Mesendoderm (in vitro differentiated cells): ENCODE results near the gene CTSK.

Experiments
- DNase-seq: peaks from one replicate; pipeline ENCODE4 v3.0.0; 2013
- H2AK5ac ChIP-seq: 2 replicates; pipeline ENCODE4 v1.6.1; 2013; ENCODE audit warnings: low read length, inconsistent platforms
- H2BK120ac ChIP-seq: 2 replicates; pipeline ENCODE4 v1.6.1; 2013; ENCODE audit warnings: low read depth, mild to moderate bottlenecking, low read length, moderate library complexity, mixed read lengths
- H2BK15ac ChIP-seq: replicated peaks from 2 replicates; pipeline ENCODE4 v1.6.1; 2013; ENCODE audit warnings: low read depth, mild to moderate bottlenecking, moderate library complexity
- H2BK5ac ChIP-seq: 2 replicates; pipeline ENCODE4 v1.6.1; 2013; ENCODE audit warnings: low read length, inconsistent platforms
- H3K18ac ChIP-seq: 2 replicates; pipeline ENCODE4 v1.6.1; 2013; ENCODE audit warnings: mild to moderate bottlenecking, low read length, mixed read lengths
- H3K23ac ChIP-seq: one replicate; pipeline ENCODE4 v1.6.1; 2013; ENCODE audit warnings: low read length
- H3K27ac ChIP-seq: 2 replicates; pipeline ENCODE4 v1.5.1; 2013; ENCODE audit warnings: low read depth, mild to moderate bottlenecking, inconsistent platforms, low read length, moderate library complexity
- H3K27me3 ChIP-seq: 2 replicates; pipeline ENCODE4 v1.6.1; 2013; ENCODE audit warnings: low read length, control low read depth, mild to moderate bottlenecking, inconsistent platforms; ENCODE audit not compliant: insufficient read depth, poor library complexity
- H3K36me3 ChIP-seq: 2 replicates; pipeline ENCODE4 v1.6.1; 2013; ENCODE audit warnings: low read length, inconsistent platforms; ENCODE audit not compliant: control insufficient read depth, insufficient read depth
- H3K4ac ChIP-seq: one replicate; pipeline ENCODE4 v1.6.1; 2013; ENCODE audit warnings: low read depth, mild to moderate bottlenecking, low read length, moderate library complexity
- H3K4me1 ChIP-seq: 2 replicates; pipeline ENCODE4 v1.6.1; 2013; ENCODE audit warnings: low read depth, low read length, inconsistent platforms; ENCODE audit not compliant: control insufficient read depth
- H3K4me2 ChIP-seq: 2 replicates; pipeline ENCODE4 v1.6.1; 2013; ENCODE audit warnings: low read length
- H3K4me3 ChIP-seq: 2 replicates; pipeline ENCODE4 v1.5.1; 2013; ENCODE audit warnings: mild to moderate bottlenecking, low read length
- H3K56ac ChIP-seq: one replicate; pipeline ENCODE4 v1.6.1; 2013; ENCODE audit warnings: low read length
- H3K79me1 ChIP-seq: 2 replicates; pipeline ENCODE4 v1.6.1; 2013; ENCODE audit warnings: low read length, inconsistent platforms
- H3K79me2 ChIP-seq: 2 replicates; pipeline ENCODE4 v1.6.1; 2013; ENCODE audit warnings: mild to moderate bottlenecking, low read length; ENCODE audit not compliant: control insufficient read depth, insufficient read depth
- H3K9ac ChIP-seq: 2 replicates; pipeline ENCODE4 v1.6.1; 2013; ENCODE audit warnings: low read length, inconsistent platforms
- H4K5ac ChIP-seq: one replicate; pipeline ENCODE4 v1.6.1; 2013; ENCODE audit warnings: low read length
- H4K8ac ChIP-seq: one replicate; pipeline ENCODE4 v1.6.1; 2013; ENCODE audit warnings: low read depth, mild to moderate bottlenecking, control low read depth, low read length, moderate library complexity
- WGBS: extraction: QIAGEN DNeasy Blood & Tissue Kit; methylation state at CpG from one replicate; pipeline ENCODE4 v1.1.7; 2013; ENCODE audit warnings: low lambda C conversion rate, missing lambda C conversion rate; ENCODE audit not compliant: insufficient coverage; ENCODE audit errors: extremely low coverage; 5-methylcytosine and 5-hydroxymethylcytosine counted together

The CTSK gene

DNA sequence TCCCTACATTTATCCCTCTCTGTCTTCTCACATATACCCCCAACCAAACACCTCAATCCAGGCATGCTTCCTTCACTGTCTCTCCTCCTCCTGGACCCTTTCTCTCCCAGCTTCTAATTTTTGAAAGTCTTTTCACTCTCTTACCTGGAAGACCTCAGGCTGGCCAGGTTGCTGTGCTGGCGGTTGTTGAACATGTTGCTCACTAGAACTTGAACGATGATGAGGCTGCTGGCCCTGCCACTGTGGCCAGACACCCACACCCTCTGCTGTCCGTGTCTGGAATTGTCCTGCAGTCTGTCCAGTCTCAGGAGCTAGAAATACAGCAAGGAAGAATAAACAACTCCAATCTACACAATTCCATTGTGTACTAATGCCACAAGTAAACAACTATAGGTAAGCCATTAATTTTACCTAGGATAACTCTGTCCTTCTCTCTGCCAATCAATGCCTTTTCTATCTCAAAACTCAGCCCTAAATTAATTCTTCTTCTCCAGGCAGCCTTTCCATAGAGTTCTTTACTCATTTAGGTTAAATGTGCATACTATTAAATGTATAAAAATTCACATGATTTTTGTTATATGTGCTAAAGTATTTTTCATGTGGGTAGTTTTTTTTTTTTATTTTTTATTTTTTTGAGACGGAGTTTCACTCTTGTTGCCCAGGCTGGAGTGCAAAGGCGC lies 5.1 kb upstream of the CTSK start:
- no peak overlapping the region for H3K56ac ChIP-seq
- no peaks in the 10 kb centered on the region for H3K27me3 ChIP-seq
- no peak overlapping the region for H2BK120ac ChIP-seq
- H3K4me3 ChIP-seq, result no peak overlapping the region
- no peak overlapping the region for H4K5ac ChIP-seq
- no peak overlapping the region for H3K18ac ChIP-seq
- H3K4ac ChIP-seq, result no peak overlapping the region
- no peak overlapping the region for H3K4me2 ChIP-seq
- peak; percentile 67 for DNase-seq
- WGBS, result no CpG with 5 or more reads among the region's 5 CpGs
- no peak overlapping the region for H3K27ac ChIP-seq
- H2AK5ac ChIP-seq, result no peak overlapping the region
- peaks cover 5% of the 10 kb centered on the region for H3K36me3 ChIP-seq
- no peak overlapping the region for H2BK5ac ChIP-seq
- no peak overlapping the region for H3K23ac ChIP-seq
- no peaks in the 10 kb centered on the region for H3K79me1 ChIP-seq
- H3K9ac ChIP-seq, result no peak overlapping the region
- H3K79me2 ChIP-seq, result no peaks in the 10 kb centered on the region
- H2BK15ac ChIP-seq, result no peak overlapping the region
- peaks cover 4% of the 10 kb centered on the region for H3K4me1 ChIP-seq
- H4K8ac ChIP-seq, result no peak overlapping the region

DNA sequence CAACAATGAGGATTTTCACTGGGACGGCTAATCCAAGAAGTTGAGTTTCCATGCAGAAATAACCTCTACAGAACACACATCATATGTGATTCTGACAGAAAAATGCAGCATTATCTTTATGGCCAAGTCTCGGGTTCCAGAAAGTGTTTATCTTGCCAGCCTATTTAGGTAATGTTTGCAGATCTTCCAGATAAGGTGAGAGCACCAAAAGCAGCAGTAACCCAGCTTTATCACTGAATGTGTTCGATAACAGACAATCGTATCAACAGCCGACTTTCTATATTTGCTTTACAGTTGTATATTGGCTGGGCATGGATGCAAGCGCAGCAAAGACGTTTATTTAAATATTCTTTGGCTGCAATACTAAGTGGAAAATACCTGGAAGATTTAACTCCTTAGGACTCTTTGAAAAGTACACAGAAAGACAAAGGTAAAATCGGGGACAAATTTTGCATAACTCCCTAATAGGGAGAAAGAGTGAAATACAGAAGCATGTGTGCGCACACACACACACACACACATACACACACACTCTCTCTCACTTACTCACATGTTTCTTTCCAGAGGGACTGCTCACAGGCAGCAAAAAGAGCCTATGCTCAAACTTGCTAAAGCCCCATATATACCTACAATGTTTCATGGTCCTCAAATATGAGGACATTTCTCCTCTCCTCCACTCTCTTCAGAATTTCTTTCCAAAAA lies 3.0 kb upstream of the CTSK start:
- no peak overlapping the region for H2BK120ac ChIP-seq
- no peak overlapping the region for H3K23ac ChIP-seq
- no peak overlapping the region for H4K5ac ChIP-seq
- H2BK15ac ChIP-seq, result no peak overlapping the region
- H3K18ac ChIP-seq, result no peak overlapping the region
- no peak overlapping the region for H4K8ac ChIP-seq
- H3K79me1 ChIP-seq, result no peaks in the 10 kb centered on the region
- no peaks in the 10 kb centered on the region for H3K27me3 ChIP-seq
- H3K36me3 ChIP-seq, result peaks cover 3% of the 10 kb centered on the region
- H3K79me2 ChIP-seq, result no peaks in the 10 kb centered on the region
- peak; percentile 32 for DNase-seq
- H3K27ac ChIP-seq, result no peak overlapping the region
- H3K4ac ChIP-seq, result no peak overlapping the region
- H2AK5ac ChIP-seq, result no peak overlapping the region
- WGBS, result no CpG with 5 or more reads among the region's 9 CpGs
- H3K56ac ChIP-seq, result no peak overlapping the region
- H3K4me1 ChIP-seq, result peaks cover 15% of the 10 kb centered on the region
- no peak overlapping the region for H3K9ac ChIP-seq
- H2BK5ac ChIP-seq, result no peak overlapping the region
- no peak overlapping the region for H3K4me2 ChIP-seq
- no peak overlapping the region for H3K4me3 ChIP-seq

DNA sequence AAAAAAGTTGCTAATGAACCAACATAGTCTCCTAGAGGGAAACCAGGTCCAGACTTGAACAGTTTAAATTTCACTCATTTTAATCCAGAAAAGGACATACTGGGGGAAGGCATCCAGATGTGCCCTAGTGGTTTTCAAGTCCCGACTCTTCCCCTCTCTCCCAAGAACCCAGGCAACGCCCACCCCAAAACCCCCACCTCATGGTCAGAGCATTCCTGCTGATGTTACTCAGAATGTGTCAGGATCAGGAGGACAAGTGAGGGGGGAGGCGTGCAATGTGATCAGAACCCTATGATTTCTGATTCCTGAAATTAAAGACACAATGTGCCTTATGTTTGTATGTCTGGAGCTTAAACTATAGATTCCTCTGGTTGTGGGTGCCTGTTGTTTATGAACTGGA lies 1.6 kb upstream of the CTSK start:
- Histone ChIP-seq H3K79me2 (no peaks in the 10 kb centered on the region), H2BK120ac (no peak overlapping the region), H3K27ac (no peak overlapping the region), H2BK15ac (no peak overlapping the region), H3K27me3 (no peaks in the 10 kb centered on the region), H2AK5ac (no peak overlapping the region), H3K56ac (no peak overlapping the region), H3K36me3 (peaks cover 3% of the 10 kb centered on the region), H2BK5ac (no peak overlapping the region), H3K79me1 (no peaks in the 10 kb centered on the region), H3K4me2 (no peak overlapping the region), H3K4me1 (peaks cover 15% of the 10 kb centered on the region), H3K9ac (no peak overlapping the region), H3K4ac (no peak overlapping the region), H4K5ac (no peak overlapping the region), H3K23ac (no peak overlapping the region), H3K4me3 (no peak overlapping the region), H3K18ac (no peak overlapping the region), H4K8ac (no peak overlapping the region)
- DNase-seq, result no peak
- no CpG with 5 or more reads among the region's 3 CpGs for WGBS

DNA sequence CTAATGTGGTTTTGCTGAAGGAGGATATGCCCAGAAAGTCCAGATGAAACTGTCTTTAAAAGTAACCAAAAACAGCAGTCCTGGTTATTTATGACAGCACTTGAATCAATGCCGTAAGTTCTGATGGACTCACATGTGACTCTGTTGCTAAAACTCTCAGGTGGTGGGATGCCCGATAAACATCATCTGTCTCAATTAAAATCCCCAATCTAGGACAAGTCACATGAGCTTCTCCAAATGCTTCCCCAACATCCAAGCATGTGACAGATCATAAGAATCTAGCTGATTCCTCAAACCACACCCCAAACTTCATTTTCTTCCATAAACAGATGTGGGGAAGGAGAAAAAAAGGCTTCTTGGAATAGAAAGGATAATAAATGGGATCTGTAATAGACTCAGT lies 786 bp upstream of the CTSK start:
- Histone ChIP-seq H3K4me3 (no peak overlapping the region), H3K27me3 (no peaks in the 10 kb centered on the region), H3K18ac (no peak overlapping the region), H3K79me2 (no peaks in the 10 kb centered on the region), H3K23ac (no peak overlapping the region), H2BK120ac (no peak overlapping the region), H4K5ac (no peak overlapping the region), H3K36me3 (peaks cover 3% of the 10 kb centered on the region), H3K4me1 (peaks cover 15% of the 10 kb centered on the region), H2AK5ac (no peak overlapping the region), H3K4ac (no peak overlapping the region), H3K9ac (no peak overlapping the region), H2BK5ac (no peak overlapping the region), H3K27ac (no peak overlapping the region), H4K8ac (no peak overlapping the region), H2BK15ac (no peak overlapping the region), H3K56ac (no peak overlapping the region), H3K79me1 (no peaks in the 10 kb centered on the region), H3K4me2 (no peak overlapping the region)
- no peak for DNase-seq
- no CpG with 5 or more reads among the region's 2 CpGs for WGBS

DNA sequence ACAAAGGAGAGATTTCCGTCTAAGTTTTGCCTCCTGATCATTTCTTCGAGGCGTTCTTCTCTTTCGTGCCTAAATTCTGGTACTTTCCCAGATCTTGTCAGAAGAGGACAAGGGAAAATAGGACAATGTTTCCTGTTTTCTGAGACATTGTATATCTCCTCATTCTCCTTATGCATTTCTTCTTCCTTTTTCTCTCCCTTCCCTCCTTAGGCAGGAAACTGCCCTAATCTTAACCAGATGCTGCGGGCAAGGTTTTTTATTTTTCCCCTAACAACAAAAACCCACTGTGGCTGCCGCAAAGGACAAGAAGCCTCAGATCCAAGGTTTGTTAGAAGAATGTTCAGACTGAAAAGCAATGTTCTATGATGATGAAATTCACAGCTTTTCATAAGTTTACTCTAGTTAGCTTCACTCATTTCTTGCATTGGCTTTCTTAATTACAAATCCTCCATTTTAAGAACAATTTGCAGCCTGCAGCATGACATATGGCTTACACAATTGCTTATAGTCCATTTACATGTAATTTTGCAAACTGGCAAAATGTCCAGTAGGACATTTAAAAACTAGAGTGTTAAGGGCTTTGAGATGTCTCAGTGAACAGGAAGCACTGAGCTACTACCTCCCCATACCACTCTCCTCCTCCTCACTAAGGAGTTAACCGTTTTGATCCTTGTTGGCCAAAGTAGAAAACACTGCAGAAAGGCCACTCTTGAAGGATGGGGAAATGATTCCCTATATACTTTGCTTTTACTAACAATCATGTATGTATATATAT lies 624 bp downstream of the CTSK start:
- Histone ChIP-seq H3K4me3 (no peak overlapping the region), H3K79me2 (no peaks in the 10 kb centered on the region), H3K56ac (peak overlapping the region; percentile 62), H3K4me1 (peaks cover 15% of the 10 kb centered on the region), H3K9ac (peak overlapping the region; percentile 14), H2BK5ac (peak overlapping the region; percentile 22), H3K27me3 (no peaks in the 10 kb centered on the region), H3K36me3 (no peaks in the 10 kb centered on the region), H3K18ac (no peak overlapping the region), H3K4me2 (no peak overlapping the region), H2BK120ac (no peak overlapping the region), H4K8ac (no peak overlapping the region), H3K23ac (no peak overlapping the region), H4K5ac (no peak overlapping the region), H3K79me1 (no peaks in the 10 kb centered on the region), H2AK5ac (no peak overlapping the region), H3K4ac (no peak overlapping the region), H2BK15ac (no peak overlapping the region), H3K27ac (no peak overlapping the region)
- no CpG with 5 or more reads among the region's 7 CpGs for WGBS
- DNase-seq, result no peak
